ENCODE data around the gene SLC30A3. TPM values are rescaled to one million over a fixed set of nuclear protein-coding genes. Genes with fewer than 3 reads are reported as not detected.

The SLC30A3 gene
- total and polyA plus RNA-seq, 2 of the 13 experiments (the other 11 are each of a cell fraction or from before 2014, with no cell fraction given): 0.38 to 0.79 TPM

- no peak for TF ChIP-seq ZNF282 (IDR thresholded peaks at IDR 0.05; ENCODE audit: partially characterized antibody)
- no peak for TF ChIP-seq HOXA7 (CRISPR knock-in tag; IDR thresholded peaks at IDR 0.05)
- no peak for TF ChIP-seq ZNF687 (CRISPR knock-in tag; IDR thresholded peaks at IDR 0.05)
- no peak for TF ChIP-seq ZNF670 (CRISPR knock-in tag; IDR thresholded peaks at IDR 0.05; ENCODE audit: borderline replicate concordance)
- TF ChIP-seq ZSCAN12 (CRISPR knock-in tag; IDR thresholded peaks at IDR 0.05): no peak
- no peak for TF ChIP-seq RARG (CRISPR knock-in tag; IDR thresholded peaks at IDR 0.05; ENCODE audit: low read depth)
- no peak for TF ChIP-seq ZNF501 (CRISPR knock-in tag; IDR thresholded peaks at IDR 0.05)
- no peak for TF ChIP-seq KLF12 (CRISPR knock-in tag; IDR thresholded peaks at IDR 0.05; ENCODE audit: borderline replicate concordance)
These were observed 935 bp downstream of the SLC30A3 start (continued) for GRCh38 chr2:27261926-27262298.

- Histone ChIP-seq H3K27ac (ENCODE audit: extremely low read length, insufficient read depth, low read length) (no peak overlapping the region), H3K4me1 (ENCODE audit: insufficient read depth, low read length) (peaks cover 26% of the 10 kb centered on the region), H3K9me3 (ENCODE audit: low read length) (no peaks in the 10 kb centered on the region), H3K4me3 (replicated peaks in 1 of 3; ENCODE audit: insufficient read depth in 1 of 3, low read depth in 2 of 3, low read length in 3 of 3) (peak overlapping the region in 1 of 3 experiments; percentile 77; a peak in 1 of 6 replicates), H2AFZ (ENCODE audit: low read length) (no peak overlapping the region), H3K27me3 (ENCODE audit: control insufficient read depth in 1 of 2, insufficient read depth in 2 of 2, low read length in 2 of 2) (peaks cover 19 to 65% of the 10 kb centered on the region in 2 experiments), H3K36me3 (replicated peaks in 1 of 2; ENCODE audit: control insufficient read depth in 1 of 2, insufficient read depth in 2 of 2, low read length in 2 of 2) (no peaks in the 10 kb centered on the region), H3K4me2 (ENCODE audit: low read depth, low read length) (peak overlapping the region; percentile 92), H4K20me1 (ENCODE audit: insufficient read depth, low read length) (no peaks in the 10 kb centered on the region), H3K9ac (ENCODE audit: insufficient read depth, low read depth, low read length) (no peak overlapping the region), H3K79me2 (ENCODE audit: insufficient read depth, low read length) (no peaks in the 10 kb centered on the region)
- intact Hi-C loops (cut with micrococcal nuclease; ENCODE audit: unreplicated experiment): no loop called here
- in situ Hi-C loops (cut with HindIII; ENCODE audit: extremely low pct_ligation_motif_present, low pct_unique_long_range_greater_than_20kb): no loop called here
- POLR2A ChIA-PET: no interaction called here
- TF ChIP-seq ZFYVE20 (CRISPR knock-in tag; IDR thresholded peaks at IDR 0.05; ENCODE audit: borderline replicate concordance, low read depth): no peak
- TF ChIP-seq NR3C1 (CRISPR knock-in tag; IDR thresholded peaks at IDR 0.05): no peak
- no peak for TF ChIP-seq MTF1 (CRISPR knock-in tag; IDR thresholded peaks at IDR 0.05)
- TF ChIP-seq TCF12 (IDR thresholded peaks at IDR 0.05): no peak
- no peak for TF ChIP-seq TCF12 (CRISPR knock-in tag; IDR thresholded peaks at IDR 0.05)
- TF ChIP-seq EZH2 (conservative IDR thresholded peaks at IDR 0.05; ENCODE audit: low read depth, low read length): peak; percentile 55
- no peak for TF ChIP-seq BRD4 (CRISPR knock-in tag; IDR thresholded peaks at IDR 0.05)
- TF ChIP-seq GLMP (CRISPR knock-in tag; IDR thresholded peaks at IDR 0.05; ENCODE audit: borderline replicate concordance): no peak
- no TSS peak for BruUV-seq (replicated peaks)
- DNase-seq (ENCODE audit: low spot score) (no peak), FAIRE-seq (peak; percentile 21), ATAC-seq (no peak)
- CTCF ChIA-PET (ENCODE audit: low intra/inter-chr PET ratio, low total read pairs): interaction anchor here (1.0 kb wide), 1 partner anchor 42 kb away, joined by 5 read pairs; no protein-coding TSS in a partner anchor
- 61% methylated on average over 11 of the region's 11 CpGs for WGBS (ENCODE audit: low lambda C conversion rate)
These were observed 1.5 kb downstream of the SLC30A3 start for GRCh38 chr2:27261241-27261925.
